ENCODE results near the gene PTPN4.

GRCh38 chr2:119769645-119770044 lies 9.9 kb downstream of the PTPN4 start:
- TF ChIP-seq CTCF (IDR thresholded peaks at IDR 0.05): no peak
- no peak for TF ChIP-seq POLR2A (IDR thresholded peaks at IDR 0.05)

Data from esophagus squamous epithelium (tissue), 4 donors.